Right kidney (tissue), 9 donors: ENCODE measurements around the gene UPB1.

Experiments used
- DNase-seq: peaks from one replicate; pipeline ENCODE4 v3.0.0-alpha.2; 2016
- long read RNA-seq, 8 donors: transcript quantifications; one replicate each; lab custom pipeline, GENCODE V29; 2026

UPB1 gene
- long read RNA-seq, donor 1 = 0 reads
- long read RNA-seq, donor 2 = 0 reads
- long read RNA-seq, donor 3 = 0 reads
- long read RNA-seq, donor 4 = 0 reads
- long read RNA-seq, donor 5, partial matches to known transcripts = 0 of 1 reads
- long read RNA-seq, donor 5, other reads (novel, unspliced or antisense) = 0 of 1 reads
- long read RNA-seq, donor 6 = 0 reads
- long read RNA-seq, donor 7 = 0 reads
- long read RNA-seq, donor 8 = 0 reads

DNA sequence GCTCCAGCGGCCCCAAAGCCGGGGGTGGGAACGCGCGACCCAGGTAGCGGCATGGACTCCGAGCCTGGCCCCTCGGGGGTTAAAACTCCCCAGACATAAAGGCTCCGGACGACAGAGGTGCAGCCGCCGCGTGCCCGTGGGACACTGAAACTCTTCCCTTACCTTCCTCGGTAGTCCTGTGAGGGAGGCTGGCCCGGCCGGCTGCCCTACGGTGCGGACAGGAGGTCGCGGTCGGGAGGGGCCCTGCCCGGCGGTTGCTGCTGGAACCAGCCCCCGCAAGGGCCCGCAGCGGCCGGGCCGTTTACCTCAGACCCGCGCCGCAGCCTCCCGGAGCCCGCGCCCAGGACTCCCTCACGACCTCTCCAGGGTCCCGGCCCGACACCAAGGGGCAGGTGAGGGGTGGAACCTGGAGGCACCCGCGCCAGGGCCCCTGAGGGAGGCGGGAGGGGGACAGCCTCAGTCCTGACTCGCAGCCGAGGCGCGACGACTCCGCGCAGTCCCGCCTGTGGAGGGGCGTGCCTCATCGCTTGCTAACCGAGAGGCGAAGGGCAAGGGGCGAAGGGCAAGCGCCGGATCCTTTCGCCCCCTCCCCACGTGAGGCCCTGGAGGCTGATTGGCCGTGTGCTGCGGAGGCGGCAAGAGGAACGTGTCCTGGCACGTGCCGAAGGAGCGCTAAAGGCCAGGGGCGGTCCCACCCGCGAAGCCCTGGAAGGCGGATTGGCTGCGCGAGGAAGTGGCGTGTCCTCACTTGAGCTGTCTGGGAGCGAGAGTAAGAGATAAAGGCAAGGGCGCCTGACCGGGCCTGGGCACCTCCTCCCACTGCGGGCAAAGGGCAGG lies at the start of gene UPB1:
TSS of gene UPB1 (plus strand) at position 805 of the 837 bp plus-strand sequence. CDS start 72 bp downstream, outside the sequence.
- peak; percentile 57 for DNase-seq

DNA sequence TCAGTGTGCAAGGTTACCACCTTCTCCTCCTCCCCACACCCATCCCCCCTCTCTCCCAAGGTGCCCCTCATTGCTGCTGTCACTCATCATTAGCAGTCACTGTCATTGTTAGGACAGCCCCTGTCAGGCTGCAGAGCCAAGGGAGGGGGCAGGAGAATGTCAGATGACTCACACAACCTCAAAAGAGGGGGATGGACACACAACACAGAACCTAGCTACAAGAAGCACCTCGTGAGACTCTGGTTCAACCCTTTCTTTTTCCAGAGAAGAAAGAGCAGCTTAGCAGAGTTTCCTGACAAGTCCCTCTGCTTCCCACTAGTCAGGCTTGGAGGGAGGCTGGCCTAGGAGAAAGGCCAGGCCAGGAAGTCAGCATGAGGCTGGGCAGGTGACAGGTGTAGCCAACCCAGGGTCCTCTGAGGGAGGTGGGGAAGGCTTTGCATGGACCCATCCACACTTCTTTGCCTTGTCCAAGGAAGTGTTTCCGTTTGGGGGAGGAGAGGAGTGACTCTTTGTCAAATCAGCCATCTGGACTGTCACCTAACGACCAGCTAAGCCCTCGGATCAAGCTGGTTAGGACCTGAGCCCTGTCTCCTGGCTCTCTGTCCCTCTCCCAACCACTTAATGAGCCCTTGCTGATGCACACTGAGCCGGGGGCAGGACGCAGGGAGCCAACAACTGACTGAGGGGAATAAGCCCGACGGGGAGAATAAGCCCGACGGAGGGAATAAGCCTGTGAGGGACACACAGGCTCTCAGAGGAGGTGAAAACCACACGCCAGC lies 49.5 kb upstream of the UPB1 start:
- no peak for DNase-seq

- no peak for DNase-seq
Observed at GRCh38 chr22:24446260-24446611, 48.9 kb upstream of the UPB1 start.

DNA sequence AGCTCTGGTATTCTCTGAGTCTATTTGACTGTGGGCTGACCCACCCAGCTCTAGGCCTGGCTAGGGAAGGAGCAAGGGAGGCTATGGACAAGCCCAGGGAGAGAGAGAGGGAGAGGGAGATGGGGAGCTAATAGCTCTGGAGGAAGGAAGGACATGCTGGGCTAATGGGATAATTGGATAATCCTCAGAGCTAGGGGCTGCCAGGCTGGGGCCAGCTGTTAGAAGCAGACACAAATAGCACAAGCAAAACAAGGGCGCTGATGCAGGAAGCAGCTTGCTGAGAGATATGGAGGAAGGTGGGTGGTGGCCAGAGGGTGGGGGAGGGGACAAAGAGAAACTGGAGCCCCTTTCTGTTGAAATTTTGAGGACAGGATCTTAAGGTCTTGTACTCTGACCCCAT lies 44.5 kb upstream of the UPB1 start:
- DNase-seq = no peak

GRCh38 chr22:24451162-24451561 lies 44.0 kb upstream of the UPB1 start:
- DNase-seq = no peak

GRCh38 chr22:24453853-24454252 lies 41.3 kb upstream of the UPB1 start:
- no peak for DNase-seq

DNA sequence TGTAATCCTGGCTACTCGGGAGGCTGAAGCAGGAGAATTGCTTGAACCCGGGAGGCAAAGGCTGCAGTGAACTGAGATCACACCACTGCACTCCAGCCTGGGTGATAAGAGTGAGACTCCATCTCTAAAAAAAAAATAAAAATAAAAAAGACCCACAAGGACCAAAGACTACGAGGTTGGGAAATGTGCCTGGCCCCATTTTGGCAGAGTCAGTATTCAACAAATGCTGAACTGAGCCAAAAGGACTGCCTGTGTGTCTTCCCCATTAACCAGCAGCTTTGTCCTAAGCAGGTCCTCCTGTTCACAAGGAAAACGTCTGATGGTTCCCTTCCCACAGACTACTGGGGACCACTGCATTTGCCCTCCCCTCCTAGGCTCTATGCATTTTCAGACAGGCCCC lies 40.1 kb upstream of the UPB1 start:
- no peak for DNase-seq

- no peak for DNase-seq
Observed at GRCh38 chr22:24455751-24456426, 39.2 kb upstream of the UPB1 start.

DNA sequence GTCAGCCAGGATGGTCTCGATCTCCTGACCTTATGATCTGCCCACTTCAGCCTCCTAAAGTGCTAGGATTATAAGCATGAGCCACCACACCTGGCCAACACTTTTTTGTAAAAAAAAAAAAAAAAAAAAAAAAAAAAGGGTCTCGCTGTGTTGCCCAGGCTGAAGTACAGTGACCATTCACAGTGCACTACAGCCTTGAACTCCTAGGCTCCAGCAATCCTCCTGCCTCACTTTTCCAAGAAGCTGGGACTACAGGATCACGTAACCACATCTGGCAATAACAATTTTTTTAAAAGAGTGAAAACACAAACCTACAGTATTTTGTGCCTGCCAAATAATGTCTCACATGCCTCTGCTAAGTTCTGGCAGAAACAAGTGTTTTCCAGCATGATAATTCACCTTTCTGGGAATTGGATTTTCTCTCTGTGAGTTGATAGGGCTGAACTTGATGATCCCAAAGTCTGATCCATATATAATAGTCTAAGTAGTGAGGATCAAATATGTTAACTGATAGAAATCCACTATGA lies 37.2 kb upstream of the UPB1 start:
- no peak for DNase-seq

DNA sequence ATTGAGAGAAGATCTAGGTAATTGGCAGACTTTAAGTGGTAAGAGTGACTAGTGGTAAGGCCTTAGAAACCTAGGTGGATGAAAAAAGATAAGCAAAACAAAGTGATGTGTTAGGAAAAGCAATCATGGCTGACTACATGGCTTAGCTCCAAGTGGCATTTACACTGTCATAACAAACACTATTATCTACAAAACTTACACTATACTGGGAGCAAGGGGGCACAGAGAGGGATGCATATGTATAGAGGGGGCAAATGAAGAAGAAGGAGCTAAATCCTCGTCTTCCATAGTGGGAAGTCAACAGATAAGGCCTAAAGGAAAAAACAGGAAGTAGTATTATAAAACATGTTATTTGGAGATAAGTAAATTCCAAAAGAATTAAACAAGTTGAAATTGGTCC lies 35.2 kb upstream of the UPB1 start:
- DNase-seq = no peak

GRCh38 chr22:24460418-24461089 lies 34.6 kb upstream of the UPB1 start:
- DNase-seq = no peak

DNA sequence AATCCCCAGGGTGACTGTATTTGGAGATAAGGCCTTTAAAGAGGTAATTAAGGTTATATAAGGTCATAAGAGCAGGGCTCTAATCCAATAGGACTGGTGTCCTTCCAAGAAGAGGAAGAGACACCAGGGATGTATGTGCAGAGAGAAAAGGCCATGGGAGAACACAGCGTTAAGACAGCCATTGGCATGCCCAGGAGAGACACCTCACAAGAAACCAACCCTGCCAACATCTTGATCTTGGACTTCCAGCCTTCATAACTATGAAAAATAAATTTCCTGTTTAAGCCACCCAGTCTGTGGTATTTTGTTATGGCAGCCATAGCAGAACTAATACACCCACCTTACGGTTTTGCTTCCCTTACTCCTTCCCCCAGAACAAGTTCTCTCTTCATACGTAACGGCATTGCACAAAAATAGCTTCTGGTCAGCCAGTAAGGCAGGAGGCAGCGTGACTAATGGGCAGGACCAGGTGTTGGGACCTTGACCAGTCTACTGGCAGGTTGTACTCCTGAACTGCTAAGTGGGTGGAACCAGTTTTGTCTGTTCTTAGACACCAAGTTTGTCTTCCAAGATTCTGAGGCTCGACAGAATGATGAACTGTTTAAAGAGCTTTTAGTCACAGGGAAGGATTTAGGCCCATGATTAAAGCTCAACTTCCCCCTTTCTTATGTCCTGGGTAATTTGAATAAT lies 31.9 kb upstream of the UPB1 start:
- DNase-seq = no peak

DNA sequence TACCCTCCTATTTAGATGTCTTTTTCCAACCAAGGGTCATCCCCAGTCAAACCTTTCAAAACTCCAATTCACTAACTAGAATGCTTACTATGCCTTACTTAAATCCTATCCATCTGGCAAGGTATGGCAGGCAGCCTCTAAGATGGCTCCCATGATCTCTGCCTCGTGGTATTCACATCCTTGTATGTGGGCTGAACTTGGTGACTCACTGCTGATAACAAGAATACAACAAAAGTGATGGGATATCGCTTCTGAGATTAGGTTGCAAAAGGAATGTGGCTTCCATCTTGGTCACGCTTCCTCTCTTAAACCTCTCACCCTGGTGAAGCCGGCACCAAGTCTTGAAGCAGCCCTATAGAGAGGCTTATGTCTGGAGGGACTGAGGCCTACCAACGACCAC lies 29.6 kb upstream of the UPB1 start:
- DNase-seq = no peak

- no peak for DNase-seq
Observed at GRCh38 chr22:24465975-24466374, 29.2 kb upstream of the UPB1 start.

DNA sequence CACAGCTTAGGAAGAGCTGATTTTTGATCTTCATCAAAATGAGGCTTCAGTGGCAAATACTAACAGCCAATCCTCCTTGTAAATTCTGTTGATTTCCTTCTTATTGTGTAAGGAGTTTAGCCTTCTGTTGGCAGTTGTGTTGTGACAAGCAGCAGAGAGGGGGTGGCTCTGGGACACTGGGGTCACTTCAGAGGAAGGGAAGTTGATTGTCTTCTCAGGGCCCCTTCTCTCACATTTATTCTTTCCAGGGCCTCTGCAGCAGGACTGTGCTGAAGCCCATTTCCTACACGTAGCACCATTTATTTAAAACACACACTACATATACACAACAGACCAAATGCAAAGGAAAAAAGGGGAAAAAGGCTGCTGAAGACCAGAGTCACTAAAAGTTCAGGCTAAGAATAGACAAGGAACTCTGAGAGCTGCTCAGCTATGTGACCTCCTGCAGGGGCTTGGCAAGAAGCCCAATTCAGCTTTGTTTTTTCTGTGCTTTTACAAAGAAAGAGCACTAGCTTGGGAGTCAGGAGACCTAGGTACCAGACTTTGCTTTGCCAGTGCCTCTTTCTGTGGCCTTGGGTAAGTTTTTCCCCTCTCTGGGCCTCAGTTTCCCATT lies 28.3 kb upstream of the UPB1 start:
- DNase-seq = peak; percentile 43

- DNase-seq = no peak
Observed at GRCh38 chr22:24467340-24467739, 27.8 kb upstream of the UPB1 start.

DNA sequence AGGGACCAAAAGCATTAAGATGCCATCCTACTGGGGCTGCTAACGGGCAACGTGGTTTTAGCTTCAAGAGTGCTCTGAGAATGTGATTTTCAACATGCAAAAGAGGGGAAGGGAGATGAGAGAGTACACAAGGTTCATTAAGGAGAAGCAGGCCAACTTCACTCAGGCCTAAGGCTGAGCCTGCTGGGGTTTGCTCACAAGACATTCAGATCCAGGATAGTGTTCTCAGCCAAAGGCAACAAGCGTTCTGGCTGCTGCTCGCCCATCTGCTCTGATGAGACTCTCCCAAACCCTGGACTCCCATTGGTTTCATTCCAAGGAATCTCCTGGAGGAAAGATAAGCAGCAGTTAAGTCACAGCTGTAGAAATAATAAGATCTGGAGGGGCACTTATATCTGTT lies 23.6 kb upstream of the UPB1 start:
- no peak for DNase-seq

- no peak for DNase-seq
Observed at GRCh38 chr22:24473284-24473683, 21.8 kb upstream of the UPB1 start.

- no peak for DNase-seq
Observed at GRCh38 chr22:24474221-24474620, 20.9 kb upstream of the UPB1 start.

GRCh38 chr22:24474649-24475255 lies 20.4 kb upstream of the UPB1 start:
- DNase-seq = no peak
